Progenitor cell of endocrine pancreas (in vitro differentiated cells): ENCODE measurements around the gene NRP2. TPM values are rescaled to one million over a fixed set of nuclear protein-coding genes. Genes with fewer than 3 reads are reported as not detected.

Experiments
- DNase-seq: peaks from one replicate; pipeline ENCODE4 v3.0.0; 2021; ENCODE audit warnings: low spot score; ENCODE audit not compliant: unreplicated experiment
- H3K27ac Mint-ChIP-seq: 2 replicates; pipeline ENCODE4 v1.8.0; 2021; ENCODE audit warnings: mild to moderate bottlenecking, moderate library complexity, mixed read lengths
- H3K27me3 Mint-ChIP-seq: 2 replicates; pipeline ENCODE4 v1.8.0; 2021; ENCODE audit warnings: mixed read lengths
- H3K36me3 Mint-ChIP-seq: 2 replicates; pipeline ENCODE4 v1.8.0; 2022; ENCODE audit warnings: mixed read lengths; ENCODE audit not compliant: insufficient read depth
- H3K4me1 Mint-ChIP-seq: 2 replicates; pipeline ENCODE4 v1.8.0; 2021; ENCODE audit warnings: low read depth, mixed read lengths
- H3K4me3 Mint-ChIP-seq: 2 replicates; pipeline ENCODE4 v1.8.0; 2021; ENCODE audit warnings: low read depth, mild to moderate bottlenecking, moderate library complexity, mixed read lengths
- H3K9me3 Mint-ChIP-seq: 2 replicates; pipeline ENCODE4 v1.8.0; 2021; ENCODE audit warnings: low read depth, mixed read lengths
- total RNA-seq: library from RNA; stranded (reverse); gene quantifications from 2 replicates; pipeline ENCODE4 v1.2.1, GENCODE V29; 2021
- TF ChIP-seq, protein P1 (sequence below): fragments of 200-600 bp; sonication (generic); IDR thresholded peaks from one replicate; pipeline ENCODE4 v1.5.0; 2021; ENCODE audit warnings: antibody characterized with exemption, mild to moderate bottlenecking; ENCODE audit not compliant: unreplicated experiment

NRP2 gene
- total RNA-seq, 1 donor from 2014 or later: 6.3 TPM

DNA sequence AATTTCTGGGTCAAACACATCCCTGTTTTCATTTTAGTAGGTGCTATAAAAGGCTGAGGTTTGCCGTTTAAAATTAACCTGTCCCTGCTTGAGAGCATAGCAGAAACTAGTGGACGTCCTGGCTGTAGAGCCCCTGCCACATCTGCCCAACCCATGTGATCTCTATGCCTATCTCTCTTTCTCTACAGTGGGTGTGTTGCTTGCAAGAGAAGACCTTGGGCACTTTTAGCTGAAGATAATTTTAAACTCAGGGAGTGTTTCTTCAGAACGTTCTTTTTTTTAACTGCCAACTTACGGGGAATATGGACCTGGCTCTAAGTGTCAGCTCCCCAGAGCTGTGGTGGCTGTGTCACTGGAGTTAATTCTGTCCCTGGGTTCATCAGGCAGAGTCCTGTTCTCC is 100.6 kb downstream of the NRP2 start:
- H3K36me3 Mint-ChIP-seq: no peaks in the 10 kb centered on the region
- TF ChIP-seq, protein P1, sequence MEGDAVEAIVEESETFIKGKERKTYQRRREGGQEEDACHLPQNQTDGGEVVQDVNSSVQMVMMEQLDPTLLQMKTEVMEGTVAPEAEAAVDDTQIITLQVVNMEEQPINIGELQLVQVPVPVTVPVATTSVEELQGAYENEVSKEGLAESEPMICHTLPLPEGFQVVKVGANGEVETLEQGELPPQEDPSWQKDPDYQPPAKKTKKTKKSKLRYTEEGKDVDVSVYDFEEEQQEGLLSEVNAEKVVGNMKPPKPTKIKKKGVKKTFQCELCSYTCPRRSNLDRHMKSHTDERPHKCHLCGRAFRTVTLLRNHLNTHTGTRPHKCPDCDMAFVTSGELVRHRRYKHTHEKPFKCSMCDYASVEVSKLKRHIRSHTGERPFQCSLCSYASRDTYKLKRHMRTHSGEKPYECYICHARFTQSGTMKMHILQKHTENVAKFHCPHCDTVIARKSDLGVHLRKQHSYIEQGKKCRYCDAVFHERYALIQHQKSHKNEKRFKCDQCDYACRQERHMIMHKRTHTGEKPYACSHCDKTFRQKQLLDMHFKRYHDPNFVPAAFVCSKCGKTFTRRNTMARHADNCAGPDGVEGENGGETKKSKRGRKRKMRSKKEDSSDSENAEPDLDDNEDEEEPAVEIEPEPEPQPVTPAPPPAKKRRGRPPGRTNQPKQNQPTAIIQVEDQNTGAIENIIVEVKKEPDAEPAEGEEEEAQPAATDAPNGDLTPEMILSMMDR: no peak
- H3K4me3 Mint-ChIP-seq: no peak overlapping the region
- H3K27me3 Mint-ChIP-seq: peaks cover 3% of the 10 kb centered on the region
- H3K4me1 Mint-ChIP-seq: peaks cover 5% of the 10 kb centered on the region
- H3K27ac Mint-ChIP-seq: no peak overlapping the region
- no peaks in the 10 kb centered on the region for H3K9me3 Mint-ChIP-seq
- DNase-seq: no peak

DNA sequence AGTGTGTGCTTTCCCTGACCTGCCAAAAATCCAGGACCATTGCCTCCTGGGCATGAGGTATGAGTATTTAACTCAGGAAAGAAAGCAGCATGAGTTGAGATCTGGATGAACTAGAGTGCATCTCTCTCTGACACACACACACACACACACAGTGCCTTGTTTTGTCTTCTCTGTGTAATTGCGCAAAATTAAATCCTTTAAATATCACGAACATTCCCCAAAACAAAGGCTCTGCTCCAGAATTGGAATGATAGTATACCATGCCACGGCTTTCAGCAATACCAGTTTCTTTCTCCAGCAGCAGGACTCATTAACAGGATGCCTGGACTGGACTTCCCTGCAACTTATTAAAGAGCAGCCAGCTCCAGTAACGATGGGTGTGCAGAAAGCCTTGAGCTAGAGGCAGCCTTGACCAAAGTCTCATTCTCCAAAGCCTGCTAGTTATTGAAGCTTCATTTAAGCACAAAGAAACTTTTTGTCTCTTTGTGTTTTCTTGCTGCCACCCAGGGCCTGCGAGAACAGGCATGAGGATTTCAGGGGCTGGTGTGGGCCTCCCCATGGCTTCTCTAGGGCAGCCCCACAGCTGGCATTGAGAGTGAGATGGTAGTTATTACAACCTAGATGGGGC is 101.7 kb downstream of the NRP2 start:
- TF ChIP-seq, protein P1: no peak
- Mint-ChIP-seq H3K4me1 (peaks cover 5% of the 10 kb centered on the region), H3K27me3 (no peaks in the 10 kb centered on the region), H3K9me3 (no peaks in the 10 kb centered on the region), H3K27ac (no peak overlapping the region), H3K36me3 (no peaks in the 10 kb centered on the region), H3K4me3 (no peak overlapping the region)
- no peak for DNase-seq

DNA sequence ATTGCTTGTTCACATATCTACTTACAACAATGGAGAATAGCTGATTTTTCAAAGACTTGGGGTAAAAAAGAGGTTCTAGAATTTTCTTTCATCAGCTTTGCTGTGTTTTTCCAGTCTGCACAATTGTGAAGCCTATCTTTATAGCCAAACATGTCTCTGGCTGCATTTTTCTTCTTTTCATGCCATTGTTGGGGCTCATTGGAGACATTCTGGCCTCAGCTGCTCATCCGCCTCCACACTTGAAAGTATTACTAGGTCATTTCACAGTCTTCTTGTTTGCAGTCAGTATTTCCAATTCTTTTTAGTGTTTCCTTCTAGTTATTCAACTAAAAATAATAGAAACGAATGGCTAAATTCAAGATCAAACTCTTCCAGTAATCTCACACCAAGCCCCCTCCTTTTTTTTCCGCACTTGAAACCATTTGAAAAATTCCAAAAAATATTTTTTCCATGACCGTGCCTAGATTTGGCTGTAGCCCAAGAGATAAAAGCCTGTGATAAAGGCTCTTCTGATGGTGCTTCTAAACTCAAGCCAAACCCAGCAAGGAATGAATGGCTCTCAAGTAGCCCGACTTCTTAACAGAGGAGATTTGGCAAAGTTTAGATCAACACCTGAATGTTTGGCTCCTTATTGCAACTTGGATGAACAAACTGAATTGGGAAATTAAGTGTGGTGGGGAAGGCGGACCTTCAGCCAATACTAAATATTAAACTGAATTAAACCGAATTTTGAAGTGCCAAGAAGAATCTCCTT is 103.4 kb downstream of the NRP2 start:
- TF ChIP-seq, protein P1: no peak
- peaks cover 3% of the 10 kb centered on the region for H3K27me3 Mint-ChIP-seq
- no peak for DNase-seq
- H3K9me3 Mint-ChIP-seq: no peaks in the 10 kb centered on the region
- H3K4me1 Mint-ChIP-seq: peaks cover 5% of the 10 kb centered on the region
- H3K4me3 Mint-ChIP-seq: no peak overlapping the region
- no peak overlapping the region for H3K27ac Mint-ChIP-seq
- no peaks in the 10 kb centered on the region for H3K36me3 Mint-ChIP-seq

DNA sequence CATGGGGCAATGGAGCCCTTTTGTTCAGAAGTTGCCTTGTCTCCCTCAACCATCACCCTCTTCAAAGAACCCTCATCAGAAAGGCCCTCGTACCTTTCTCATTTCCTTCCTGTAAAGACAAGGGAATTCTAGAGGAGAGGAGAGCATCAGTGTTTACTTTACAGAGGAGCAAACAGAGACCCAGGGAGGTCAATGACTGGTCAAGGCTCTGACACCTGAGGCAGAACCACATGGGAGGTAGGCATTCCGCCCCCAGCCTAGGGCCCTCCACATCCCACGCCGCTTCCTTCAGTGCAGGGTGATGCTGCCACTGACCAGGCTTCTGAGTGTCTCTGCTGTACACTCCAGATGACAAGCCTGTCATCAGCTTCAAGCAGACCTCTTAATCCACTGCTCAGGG is 104.7 kb downstream of the NRP2 start:
- DNase-seq: no peak
- H3K9me3 Mint-ChIP-seq: no peaks in the 10 kb centered on the region
- H3K27ac Mint-ChIP-seq: no peak overlapping the region
- TF ChIP-seq, protein P1: no peak
- peaks cover 3% of the 10 kb centered on the region for H3K27me3 Mint-ChIP-seq
- H3K4me3 Mint-ChIP-seq: no peak overlapping the region
- no peaks in the 10 kb centered on the region for H3K36me3 Mint-ChIP-seq
- H3K4me1 Mint-ChIP-seq: peaks cover 5% of the 10 kb centered on the region

DNA sequence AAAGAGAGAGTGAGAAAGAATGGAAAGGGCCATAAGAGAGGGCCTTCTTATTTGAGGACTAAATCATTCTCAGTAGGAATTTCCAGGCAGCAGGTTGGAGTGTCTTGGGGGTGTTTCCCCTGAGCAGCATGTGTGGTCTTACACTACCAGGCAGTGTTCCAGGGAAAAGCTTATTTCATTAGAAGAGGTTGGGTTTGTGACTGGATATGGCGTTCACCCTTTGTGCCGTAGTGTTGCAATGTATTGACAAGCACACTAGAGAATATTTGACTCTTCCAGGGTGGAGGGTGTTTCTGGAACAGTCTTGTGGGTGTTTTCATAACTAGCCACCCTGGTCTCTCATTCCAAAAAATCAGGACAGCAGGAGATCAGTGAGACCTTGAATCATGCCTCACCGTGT is 105.5 kb downstream of the NRP2 start:
- Mint-ChIP-seq H3K27me3 (peaks cover 3% of the 10 kb centered on the region), H3K4me1 (peaks cover 5% of the 10 kb centered on the region), H3K36me3 (no peaks in the 10 kb centered on the region), H3K27ac (no peak overlapping the region), H3K4me3 (no peak overlapping the region), H3K9me3 (no peaks in the 10 kb centered on the region)
- DNase-seq: no peak
- TF ChIP-seq, protein P1: no peak
